Neuronal stem cell (in vitro differentiated cells): Measurements from ENCODE around the gene TXN2.

Experiments
- DNase-seq: peaks from one replicate; pipeline ENCODE4 v3.0.0-alpha.2; 2013; ENCODE audit warnings: low spot score
- H2AFZ ChIP-seq: one replicate; pipeline ENCODE4 v1.6.1; 2013; ENCODE audit warnings: mild to moderate bottlenecking, low read length, inconsistent platforms
- H2AK5ac ChIP-seq: 2 replicates; pipeline ENCODE4 v1.6.1; 2013; ENCODE audit warnings: low read depth, mild to moderate bottlenecking, inconsistent platforms, low read length, moderate library complexity, mixed read lengths
- H2BK120ac ChIP-seq: 2 replicates; pipeline ENCODE4 v1.6.1; 2013; ENCODE audit warnings: low read depth, mild to moderate bottlenecking, inconsistent platforms, low read length, moderate library complexity, mixed read lengths
- H2BK12ac ChIP-seq: one replicate; pipeline ENCODE4 v1.6.1; 2013; ENCODE audit warnings: low read length, inconsistent platforms
- H2BK15ac ChIP-seq: 2 replicates; pipeline ENCODE4 v1.6.1; 2013; ENCODE audit warnings: mild to moderate bottlenecking, low read length, inconsistent platforms, mixed read lengths
- H2BK5ac ChIP-seq: one replicate; pipeline ENCODE4 v1.6.1; 2013; ENCODE audit warnings: inconsistent platforms, mild to moderate bottlenecking, low read length, moderate library complexity
- H3K14ac ChIP-seq: one replicate; pipeline ENCODE4 v1.6.1; 2013; ENCODE audit warnings: low read length, inconsistent platforms
- H3K18ac ChIP-seq: 2 replicates; pipeline ENCODE4 v1.6.1; 2013; ENCODE audit warnings: low read length, inconsistent platforms
- H3K23ac ChIP-seq: 2 replicates; pipeline ENCODE4 v1.6.1; 2013; ENCODE audit warnings: low read depth, mild to moderate bottlenecking, mixed read lengths, low read length, inconsistent platforms; ENCODE audit not compliant: poor library complexity
- H3K27ac ChIP-seq: replicated peaks from 3 replicates; pipeline ENCODE4 v1.5.1; 2013; ENCODE audit warnings: low read length, inconsistent platforms
- H3K27me3 ChIP-seq, 3 experiments: 2 replicates each; pipeline ENCODE4 v1.6.1; 2013; ENCODE audit warnings: low read length in 3 of 3, mild to moderate bottlenecking in 2 of 3, inconsistent platforms in 1 of 3, low read depth in 1 of 3, mixed read lengths in 1 of 3, moderate library complexity in 1 of 3; ENCODE audit not compliant: control insufficient read depth in 3 of 3, insufficient read depth in 3 of 3
- H3K36me3 ChIP-seq, 2 donors: replicated peaks in 1 of 2; 2 replicates each; pipeline ENCODE4 v1.6.1; 2013; ENCODE audit warnings: low read length in 2 of 2; ENCODE audit not compliant: control insufficient read depth in 2 of 2, insufficient read depth in 2 of 2
- H3K4ac ChIP-seq: 2 replicates; pipeline ENCODE4 v1.6.1; 2013; ENCODE audit warnings: inconsistent platforms, mild to moderate bottlenecking, low read length, moderate library complexity
- H3K4me1 ChIP-seq, 2 donors: 1 replicate in 1 of 2; 2 replicates in 1 of 2; pipeline ENCODE4 v1.6.1; 2013; ENCODE audit warnings: low read length in 2 of 2, low read depth in 1 of 2; ENCODE audit not compliant: control insufficient read depth in 2 of 2, insufficient read depth in 1 of 2
- H3K4me2 ChIP-seq: one replicate; pipeline ENCODE4 v1.6.1; 2013; ENCODE audit warnings: mild to moderate bottlenecking, low read length, inconsistent platforms; ENCODE audit not compliant: insufficient read depth, poor library complexity, severe bottlenecking
- H3K4me3 ChIP-seq, 2 donors: 2 replicates each; pipeline ENCODE4 v1.5.1; 2013; ENCODE audit warnings: low read length in 2 of 2, mild to moderate bottlenecking in 2 of 2, inconsistent platforms in 1 of 2, moderate library complexity in 1 of 2
- H3K79me1 ChIP-seq: one replicate; pipeline ENCODE4 v1.6.1; 2013; ENCODE audit warnings: low read depth, mild to moderate bottlenecking, inconsistent platforms, low read length, moderate library complexity
- H3K9ac ChIP-seq: one replicate; pipeline ENCODE4 v1.6.1; 2013; ENCODE audit warnings: mild to moderate bottlenecking, low read depth, low read length, inconsistent platforms; ENCODE audit not compliant: poor library complexity
- H3K9me3 ChIP-seq, 2 donors: replicated peaks in 1 of 2; 2 replicates each; pipeline versions ENCODE3 to v1.6.1; 2013; ENCODE audit warnings: low read length in 2 of 2, mild to moderate bottlenecking in 2 of 2, inconsistent platforms in 1 of 2, low read depth in 1 of 2, mixed read lengths in 1 of 2, moderate library complexity in 1 of 2; ENCODE audit not compliant: control insufficient read depth in 2 of 2, insufficient read depth in 1 of 2
- H4K8ac ChIP-seq: one replicate; pipeline ENCODE4 v1.6.1; 2013; ENCODE audit warnings: low read depth, mild to moderate bottlenecking, inconsistent platforms, low read length, moderate library complexity
- H4K91ac ChIP-seq: one replicate; pipeline ENCODE4 v1.6.1; 2013; ENCODE audit warnings: low read length, low read depth, mild to moderate bottlenecking, inconsistent platforms; ENCODE audit not compliant: poor library complexity
- WGBS, 2 donors: extraction: QIAGEN DNeasy Blood & Tissue Kit; methylation state at CpG; one replicate each; pipeline ENCODE4 v1.1.7; 2013; ENCODE audit warnings: missing lambda C conversion rate in 2 of 2, mixed read lengths in 1 of 2; ENCODE audit not compliant: insufficient read length in 2 of 2, insufficient replicate concordance in 1 of 2; ENCODE audit errors: extremely low coverage in 2 of 2; 5-methylcytosine and 5-hydroxymethylcytosine counted together

Gene TXN2

GRCh38 chr22:36423461-36424404 is 57.7 kb downstream of the TXN2 start:
- peak overlapping the region; percentile 26 for H2BK5ac ChIP-seq
- no peaks in the 10 kb centered on the region for H3K27me3 ChIP-seq
- DNase-seq: no peak
- no peaks in the 10 kb centered on the region for H3K9me3 ChIP-seq
- H2AFZ ChIP-seq: no peak overlapping the region
- no peak overlapping the region for H2BK15ac ChIP-seq
- no peak overlapping the region for H3K23ac ChIP-seq
- no peak overlapping the region for H2BK120ac ChIP-seq
- H3K14ac ChIP-seq: no peak overlapping the region
- H3K79me1 ChIP-seq: no peaks in the 10 kb centered on the region
- WGBS, 2 donors: no CpG with 5 or more reads among the region's 16 CpGs
- no peak overlapping the region for H3K4me2 ChIP-seq
- H3K18ac ChIP-seq: no peak overlapping the region
- no peaks in the 10 kb centered on the region for H3K36me3 ChIP-seq
- H3K27ac ChIP-seq: no peak overlapping the region
- H4K8ac ChIP-seq: no peak overlapping the region
- H3K9ac ChIP-seq: peak overlapping the region; percentile 1
- peaks cover 15 to 18% of the 10 kb centered on the region in 2 donors for H3K4me1 ChIP-seq
- no peak overlapping the region for H2BK12ac ChIP-seq
- H3K4me3 ChIP-seq: no peak overlapping the region
- H3K4ac ChIP-seq: no peak overlapping the region
- no peak overlapping the region for H4K91ac ChIP-seq
- peak overlapping the region; percentile 33 for H2AK5ac ChIP-seq

DNA sequence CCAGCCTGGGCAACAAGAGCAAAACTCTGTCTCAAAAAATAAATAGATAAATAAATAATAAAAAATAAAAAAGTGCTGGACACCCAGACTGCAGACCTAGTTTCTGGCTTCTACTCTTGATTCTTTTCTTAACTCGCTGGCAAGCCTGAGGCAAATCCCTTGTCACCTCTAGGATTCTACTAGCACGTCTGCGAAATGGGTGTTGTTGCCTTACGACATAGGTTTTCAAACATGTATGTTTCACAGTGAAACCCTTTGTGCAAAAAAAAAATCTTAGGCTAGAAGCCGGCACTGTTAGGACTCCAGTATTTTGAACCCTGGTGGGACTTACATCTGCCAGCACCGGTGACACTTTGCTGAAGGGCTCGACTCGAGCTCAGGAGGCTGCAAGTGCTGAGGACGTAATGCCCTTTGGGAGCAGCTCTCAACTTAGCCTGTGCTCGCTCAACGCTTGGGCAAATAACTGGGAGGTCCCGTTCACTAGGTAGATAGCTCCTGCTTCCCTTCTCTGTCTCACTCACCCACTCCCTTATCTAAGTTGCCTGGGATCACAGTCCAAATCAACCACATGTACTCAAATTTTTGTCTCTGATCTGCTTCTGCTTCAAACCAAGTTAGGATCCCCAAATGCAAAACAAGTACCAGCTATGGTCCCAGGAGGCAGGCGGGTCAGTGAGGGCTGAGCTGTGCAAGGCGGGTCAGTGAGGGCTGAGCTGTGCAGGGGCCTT is 59.0 kb downstream of the TXN2 start:
- Histone ChIP-seq H2BK15ac (peak overlapping the region; percentile 39), H3K23ac (no peak overlapping the region), H3K36me3 (no peaks in the 10 kb centered on the region), H2AFZ (no peak overlapping the region), H4K8ac (no peak overlapping the region), H3K4me2 (no peak overlapping the region), H2BK5ac (peak overlapping the region; percentile 77), H2BK12ac (peak overlapping the region; percentile 4), H3K18ac (peak overlapping the region; percentile 36), H3K14ac (no peak overlapping the region), H3K27me3 (no peaks in the 10 kb centered on the region), H2BK120ac (no peak overlapping the region), H3K4ac (no peak overlapping the region), H3K27ac (no peak overlapping the region), H3K9ac (no peak overlapping the region), H3K79me1 (no peaks in the 10 kb centered on the region), H4K91ac (no peak overlapping the region), H3K4me1 (peaks cover 15 to 18% of the 10 kb centered on the region in 2 donors), H2AK5ac (peak overlapping the region; percentile 81), H3K9me3 (no peaks in the 10 kb centered on the region), H3K4me3 (no peak overlapping the region)
- DNase-seq: no peak
- WGBS, 2 donors: no CpG with 5 or more reads among the region's 14 CpGs

- Histone ChIP-seq H2BK12ac (no peak overlapping the region), H4K8ac (no peak overlapping the region), H2AK5ac (no peak overlapping the region), H2BK15ac (peak overlapping the region; percentile 79), H3K4me1 (peaks cover 5 to 8% of the 10 kb centered on the region in 2 donors), H2BK5ac (no peak overlapping the region), H3K4me2 (no peak overlapping the region), H2AFZ (peak overlapping the region; percentile 54), H3K9me3 (no peaks in the 10 kb centered on the region), H3K4ac (no peak overlapping the region), H3K4me3 (no peak overlapping the region), H3K27me3 (no peaks in the 10 kb centered on the region), H3K9ac (no peak overlapping the region), H3K36me3 (no peaks in the 10 kb centered on the region), H3K79me1 (no peaks in the 10 kb centered on the region), H3K27ac (no peak overlapping the region), H3K14ac (no peak overlapping the region), H2BK120ac (no peak overlapping the region), H3K18ac (peak overlapping the region; percentile 49), H4K91ac (no peak overlapping the region), H3K23ac (no peak overlapping the region)
- WGBS, 2 donors: no CpG with 5 or more reads among the region's 21 CpGs
- DNase-seq: no peak
Measured at GRCh38 chr22:36419912-36420882, 61.2 kb downstream of the TXN2 start.
